Amniotic epithelial cell (primary cell): Measurements from ENCODE around the gene TSC2.

Experiments used
- DNase-seq: peaks from one replicate; pipeline ENCODE4 v3.0.0-alpha.2; 2010; ENCODE audit warnings: low read depth

The TSC2 gene

GRCh38 chr16:2047330-2048115 is at the start of gene TSC2, which contains the start of gene NTHL1:
TSS of gene TSC2 (plus strand) at chr16:2047985. CDS start at chr16:2048616, 631 bp downstream.
TSS of gene NTHL1 (minus strand) at chr16:2047834. CDS start at chr16:2047823, 11 bp downstream.
- peak; percentile 93 for DNase-seq

GRCh38 chr16:1998360-1998835 is 49.4 kb upstream of the TSC2 start:
- DNase-seq: no peak

DNA sequence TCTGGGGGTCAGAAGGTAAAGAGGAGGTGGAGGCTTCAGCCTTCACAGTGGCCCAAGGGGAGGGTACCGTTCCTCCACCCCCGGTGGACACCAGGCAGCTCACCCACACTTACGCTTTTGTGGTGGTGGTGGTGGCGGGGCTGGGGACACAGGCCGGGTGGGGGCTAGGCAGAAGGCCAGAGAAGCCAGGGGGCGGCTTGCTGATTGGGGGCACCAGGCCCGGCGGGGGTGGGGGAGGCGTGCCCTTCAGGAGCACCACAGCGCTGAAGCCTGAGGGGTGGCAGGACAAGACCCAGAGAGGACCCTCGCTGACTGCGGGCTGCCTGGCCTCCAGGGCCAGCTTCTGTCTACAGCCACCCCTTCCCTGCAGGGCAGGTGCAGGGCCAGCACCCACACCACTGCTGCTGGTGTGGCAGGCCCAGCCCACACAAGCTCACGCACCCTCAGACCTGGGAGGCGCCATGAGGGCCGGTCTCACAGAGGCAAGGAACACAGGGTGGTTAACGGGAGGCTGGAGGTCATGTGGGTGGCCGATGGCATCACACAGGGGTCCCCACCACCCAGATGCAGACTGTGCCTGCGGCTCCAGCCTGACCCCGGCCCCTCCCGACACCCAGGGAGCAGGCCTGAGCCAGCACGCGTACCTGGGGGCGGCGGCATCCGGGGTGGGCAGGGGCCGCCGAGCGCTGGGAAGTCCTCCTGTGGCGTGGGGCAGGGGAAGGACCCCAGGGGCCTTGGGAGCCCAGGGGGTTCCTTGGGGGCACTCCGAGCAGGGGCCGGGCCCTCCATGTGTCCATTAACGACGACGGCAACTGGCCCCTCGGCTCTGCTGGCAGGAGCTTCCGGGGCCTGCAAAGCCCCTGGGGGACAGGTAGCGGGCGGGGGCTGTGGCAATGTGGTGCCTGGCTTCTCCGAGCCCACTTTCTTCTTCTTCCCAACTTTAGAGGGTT is 48.7 kb upstream of the TSC2 start:
- no peak for DNase-seq

GRCh38 chr16:1999866-2000514 is 47.8 kb upstream of the TSC2 start:
- DNase-seq: no peak

DNA sequence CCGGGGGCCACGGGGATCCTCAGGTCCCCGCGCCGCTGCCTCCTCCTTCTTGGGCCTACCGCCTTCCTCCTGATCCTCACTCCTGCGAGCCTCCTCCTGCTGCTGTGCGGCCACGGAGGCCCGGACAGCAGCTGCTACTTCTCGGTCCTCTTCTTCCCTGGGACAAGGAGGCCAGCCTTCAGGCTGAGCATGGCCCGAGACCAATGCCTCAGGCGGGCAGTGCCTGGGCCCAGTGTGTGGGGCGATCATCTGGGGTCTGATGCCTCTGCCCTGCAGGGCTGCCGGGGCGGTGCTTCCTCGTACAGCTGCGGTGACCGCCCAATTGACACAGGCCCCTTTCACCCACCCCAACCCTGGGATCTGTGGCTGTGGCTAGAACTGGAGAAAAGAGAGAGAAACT is 46.8 kb upstream of the TSC2 start:
- DNase-seq: no peak

DNA sequence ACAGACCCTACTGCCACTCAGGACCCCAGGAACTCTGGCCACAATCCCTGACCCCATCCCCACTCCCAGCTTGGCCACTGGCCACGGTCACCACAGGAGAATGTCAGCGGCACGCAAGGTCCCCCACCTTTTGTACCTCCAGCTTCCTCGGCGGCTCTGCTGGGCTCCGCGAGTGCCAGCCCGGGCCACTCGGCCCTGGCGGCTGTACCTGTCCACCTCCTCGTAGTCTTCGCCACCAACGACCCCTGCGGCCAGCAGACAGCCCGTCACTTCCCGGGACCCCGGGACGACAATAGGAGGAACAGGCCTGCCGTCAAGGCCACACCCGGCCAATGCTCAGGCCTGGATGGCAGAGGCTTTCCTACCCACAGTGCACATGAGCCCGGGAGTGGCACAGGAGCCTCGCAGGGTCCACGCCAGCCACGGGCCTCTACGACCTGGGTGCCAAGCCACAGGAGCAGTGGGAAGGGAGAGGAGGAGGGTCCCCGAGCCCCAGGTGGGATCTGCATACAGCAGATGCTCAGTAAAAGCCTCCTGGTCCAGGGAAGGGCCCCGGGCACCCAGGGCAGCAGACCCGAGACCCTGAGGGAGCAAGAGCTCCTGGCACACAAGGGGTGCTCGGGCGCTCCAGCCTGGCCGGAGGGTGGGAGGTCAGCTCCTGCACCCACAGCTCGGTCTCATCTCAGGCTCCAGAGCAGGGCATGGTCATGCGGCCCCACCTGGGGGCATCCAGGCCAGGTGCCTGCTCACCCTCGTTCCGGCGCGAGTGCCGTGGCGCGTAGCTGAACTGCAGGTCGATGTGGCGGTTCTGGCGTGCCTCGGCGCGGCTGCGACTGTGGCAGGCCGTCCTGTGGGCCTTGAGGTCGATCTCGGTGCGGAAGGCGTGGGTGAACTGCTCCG is 46.1 kb upstream of the TSC2 start:
- no peak for DNase-seq

DNA sequence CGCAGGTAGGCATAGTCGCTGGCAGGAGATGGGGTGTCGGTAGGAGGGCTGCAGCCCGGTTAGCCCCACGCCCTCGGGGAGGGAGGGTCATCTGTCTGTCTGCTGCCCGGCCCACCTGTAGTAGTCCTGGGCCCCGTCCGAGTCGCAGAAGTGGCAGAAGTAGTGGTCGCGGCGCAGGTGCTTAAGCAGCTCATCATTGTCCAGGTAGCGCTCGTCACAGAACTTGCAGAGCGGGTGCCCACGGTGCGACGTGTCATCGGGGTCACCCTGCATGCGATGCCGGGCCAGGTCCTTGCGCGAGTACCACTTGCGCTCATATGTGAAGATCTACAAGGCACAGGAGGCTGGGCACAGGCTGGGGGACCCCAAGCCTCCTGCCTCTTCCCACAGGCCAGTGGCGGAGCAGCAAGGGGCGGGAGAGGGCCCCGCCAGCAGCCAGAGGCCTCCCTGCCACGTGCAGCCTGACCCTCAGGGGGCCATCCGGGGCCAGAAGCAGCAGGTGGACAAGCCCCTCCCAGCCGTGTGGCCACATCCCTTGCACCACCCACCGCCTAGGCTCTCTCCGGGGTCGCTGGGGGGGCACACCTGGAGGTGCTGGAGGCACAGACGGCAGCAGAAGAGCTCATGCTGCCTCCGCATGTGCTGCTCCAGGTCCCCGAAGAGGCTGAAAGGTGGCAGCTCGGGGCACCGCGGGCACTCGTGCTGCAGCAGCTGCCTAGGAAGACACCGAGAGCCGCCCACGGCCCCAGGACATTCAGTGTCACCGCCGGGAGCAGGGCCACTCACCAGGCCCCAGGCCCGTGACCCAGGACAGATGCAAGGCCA is 45.2 kb upstream of the TSC2 start:
- DNase-seq: no peak

GRCh38 chr16:2003231-2003826 is 44.5 kb upstream of the TSC2 start:
- no peak for DNase-seq

DNA sequence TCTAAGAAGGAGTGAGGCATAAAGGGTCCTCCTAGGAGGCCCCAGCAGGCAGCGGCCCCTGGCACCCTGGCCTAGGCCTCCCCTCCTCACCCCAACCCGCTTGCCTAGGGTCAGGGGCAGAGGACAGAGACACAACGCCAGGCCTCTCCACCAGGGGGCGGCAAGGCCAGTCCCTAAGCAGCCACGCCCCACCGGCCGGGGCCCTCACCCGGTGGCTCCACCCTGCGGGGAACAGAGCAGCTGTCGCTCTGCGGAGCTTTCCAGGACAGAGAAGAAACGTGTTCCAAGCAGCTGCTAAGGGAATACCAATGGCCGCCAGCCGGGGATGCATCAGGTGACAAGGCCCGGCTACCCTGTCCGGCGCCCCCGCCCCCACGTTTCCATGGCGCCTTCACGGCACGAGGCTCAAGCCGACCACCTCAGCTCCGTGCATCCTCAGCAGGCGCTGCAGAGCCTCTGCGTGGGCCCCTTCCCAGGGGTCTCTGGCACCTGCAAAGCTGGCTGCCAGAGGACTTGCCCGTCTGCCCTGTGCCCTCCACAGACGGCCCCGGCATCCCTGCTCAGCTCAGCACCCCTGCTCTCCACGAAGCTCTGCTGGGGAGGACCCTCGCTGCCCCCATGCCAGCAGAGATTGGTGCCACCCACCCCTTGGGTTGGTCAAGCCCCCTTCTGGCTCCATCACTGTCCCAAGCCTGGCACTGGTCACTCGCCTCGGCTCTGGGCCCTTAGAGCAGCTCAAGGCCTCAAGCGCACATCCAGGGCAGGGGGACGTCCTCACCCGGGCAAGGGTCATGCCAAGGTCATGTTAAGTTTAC is 43.8 kb upstream of the TSC2 start:
- peak; percentile 65 for DNase-seq

DNA sequence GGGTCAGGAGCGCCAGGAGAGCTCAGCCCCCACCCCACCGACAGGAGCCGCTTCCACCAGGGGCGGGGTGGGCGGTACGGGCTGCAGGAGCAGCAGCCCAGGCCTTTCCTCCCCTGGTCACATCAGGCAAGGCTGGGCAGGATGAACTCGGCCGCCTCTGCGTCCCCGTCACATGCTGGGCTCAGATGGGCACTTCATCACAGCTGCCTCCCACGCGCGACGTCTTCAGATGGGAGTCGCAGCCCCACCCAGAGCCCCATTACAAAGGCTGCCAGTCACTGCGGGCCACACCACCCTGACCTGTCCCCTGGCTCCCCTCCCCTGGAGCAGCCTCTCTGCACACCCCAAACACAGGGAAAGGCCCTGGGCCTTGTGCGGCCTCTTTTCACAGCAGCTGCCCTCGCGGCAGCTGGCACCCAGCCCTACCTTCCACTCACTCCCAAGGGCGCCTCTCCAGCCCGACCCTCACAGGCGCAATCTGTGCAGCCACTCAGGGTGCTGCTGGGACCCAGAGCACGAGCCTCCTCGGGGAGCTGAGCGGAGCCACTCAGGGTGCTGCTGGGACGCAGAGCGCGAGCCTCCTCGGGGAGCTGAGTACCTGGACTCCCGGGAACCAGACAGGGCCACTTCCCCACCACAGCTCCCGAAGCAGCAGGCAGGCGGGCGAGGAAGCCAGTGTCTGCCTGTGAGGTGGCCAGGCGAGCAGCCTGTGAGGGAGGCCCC is 42.8 kb upstream of the TSC2 start:
- DNase-seq: no peak

- no peak for DNase-seq
Observed at GRCh38 chr16:2005646-2006045, 42.1 kb upstream of the TSC2 start.

- DNase-seq: no peak
Observed at GRCh38 chr16:2006317-2006716, 41.5 kb upstream of the TSC2 start.

DNA sequence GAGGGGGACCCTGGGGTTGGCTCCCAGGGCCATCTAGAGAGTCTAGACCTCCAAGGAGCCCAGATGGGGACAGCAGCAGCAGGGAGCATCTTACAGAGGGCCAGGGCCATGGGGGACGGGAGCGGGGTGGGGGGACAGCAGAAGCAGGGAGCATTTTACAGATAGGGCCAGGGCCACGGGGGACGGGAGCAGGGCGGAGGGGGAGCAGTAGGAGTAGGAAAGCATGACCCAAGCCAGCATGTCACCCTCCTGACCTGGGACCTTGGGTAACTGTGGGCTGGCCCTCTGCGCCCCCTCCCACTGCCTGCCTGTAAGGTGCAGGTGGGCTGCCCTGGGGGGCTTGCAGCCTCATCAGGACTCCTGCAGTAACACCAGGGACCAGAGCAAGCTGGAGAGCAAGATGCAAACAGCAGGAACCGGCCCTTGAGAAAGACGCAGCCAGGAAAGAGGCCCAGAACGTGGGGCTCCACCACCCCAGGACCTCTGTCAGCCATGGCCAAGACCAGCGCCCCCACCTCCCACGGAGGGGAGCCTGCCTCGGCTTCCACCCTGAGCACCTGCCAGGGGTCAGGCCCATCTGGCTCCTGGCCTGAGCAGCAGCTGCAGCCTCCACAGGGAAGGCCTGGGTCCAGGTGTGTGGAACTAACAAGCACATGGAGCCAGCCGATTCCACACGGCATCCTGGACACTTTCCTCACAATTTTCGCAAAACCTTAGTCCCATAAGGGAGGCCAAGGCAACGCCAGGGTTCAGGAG is 40.5 kb upstream of the TSC2 start:
- DNase-seq: no peak

GRCh38 chr16:2008009-2008526 is 39.7 kb upstream of the TSC2 start:
- peak; percentile 92 for DNase-seq

- peak; percentile 65 for DNase-seq
Observed at GRCh38 chr16:2008631-2009163, 39.1 kb upstream of the TSC2 start.

DNA sequence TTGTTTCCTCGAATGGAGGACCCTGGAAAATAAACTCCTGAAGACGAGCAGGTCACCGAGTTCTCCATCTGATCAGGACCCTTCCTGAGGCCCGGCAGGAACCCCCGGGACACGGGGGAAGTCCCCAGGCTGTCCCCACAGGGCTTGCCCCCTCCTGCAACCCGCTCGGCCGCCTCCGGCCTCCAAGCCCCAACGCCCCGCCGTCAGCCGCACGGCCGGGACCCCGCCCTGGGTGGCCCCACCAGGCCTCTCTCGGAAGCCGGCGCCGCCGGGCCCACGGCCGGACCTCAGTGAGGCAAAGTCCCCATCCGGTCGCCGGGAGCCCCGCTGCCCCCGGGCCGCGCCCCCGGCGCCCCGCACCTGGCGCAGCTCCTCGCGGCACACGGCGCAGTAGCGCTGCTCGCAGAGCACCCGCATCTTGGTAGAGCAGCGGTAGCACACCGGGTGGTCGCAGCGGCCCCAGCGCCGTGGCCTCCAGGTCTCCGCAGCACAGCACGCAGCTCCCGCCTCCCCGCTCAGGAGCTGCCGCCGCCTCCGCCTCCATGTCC is 38.5 kb upstream of the TSC2 start:
- no peak for DNase-seq
